OCI-LY1 (cell line): ENCODE data around the gene DBNDD1.

Source experiments
- H2AFZ ChIP-seq: fragments of 200-600 bp; sonication (generic), shearing (Covaris generic); 2 replicates; pipeline ENCODE4 v1.6.0; 2014; ENCODE audit warnings: antibody characterized with exemption, mild to moderate bottlenecking, low read length
- H3F3A ChIP-seq: fragments of 200-600 bp; sonication (generic), shearing (Covaris generic); 2 replicates; pipeline ENCODE4 v1.6.0; 2014; ENCODE audit warnings: mild to moderate bottlenecking, antibody characterized with exemption, low read length, moderate library complexity; ENCODE audit not compliant: insufficient read depth
- H3K27ac ChIP-seq: fragments of 200-600 bp; sonication (generic); 2 replicates; pipeline ENCODE4 v1.5.1; 2014; ENCODE audit warnings: low read length, mixed run types, mild to moderate bottlenecking, low read depth; ENCODE audit not compliant: poor library complexity, severe bottlenecking
- H3K27me3 ChIP-seq: fragments of 200-600 bp; sonication (generic); 2 replicates; pipeline ENCODE4 v1.6.0; 2014; ENCODE audit warnings: antibody characterized with exemption, mild to moderate bottlenecking, low read length, moderate library complexity; ENCODE audit not compliant: insufficient read depth
- H3K36me3 ChIP-seq: fragments of 200-600 bp; sonication (generic); 2 replicates; pipeline ENCODE4 v1.6.1; 2014; ENCODE audit warnings: mild to moderate bottlenecking, antibody characterized with exemption, low read length, moderate library complexity, mixed read lengths; ENCODE audit not compliant: insufficient read depth
- H3K4me1 ChIP-seq: fragments of 200-600 bp; sonication (generic); 2 replicates; pipeline ENCODE4 v1.5.1; 2014; ENCODE audit warnings: mild to moderate bottlenecking, low read length, moderate library complexity; ENCODE audit not compliant: insufficient read depth, severe bottlenecking
- H3K4me2 ChIP-seq: fragments of 200-600 bp; sonication (generic), shearing (Covaris generic); 2 replicates; pipeline ENCODE4 v1.6.1; 2014; ENCODE audit warnings: low read length
- H3K4me3 ChIP-seq: fragments of 200-600 bp; sonication (generic); 2 replicates; pipeline ENCODE4 v1.5.1; 2014; ENCODE audit warnings: low read length, low read depth, mild to moderate bottlenecking, mixed read lengths; ENCODE audit not compliant: poor library complexity, severe bottlenecking
- H3K79me2 ChIP-seq: fragments of 200-600 bp; shearing (Covaris generic); 2 replicates; pipeline ENCODE4 v1.6.1; 2016; ENCODE audit warnings: mixed run types, low read length, mixed read lengths; ENCODE audit not compliant: insufficient read depth
- H3K9ac ChIP-seq: fragments of 200-600 bp; sonication (generic), shearing (Covaris generic); 2 replicates; pipeline ENCODE4 v1.6.1; 2014; ENCODE audit warnings: mild to moderate bottlenecking, low read length, mixed read lengths
- H3K9me2 ChIP-seq: fragments of 200-600 bp; sonication (generic), shearing (Covaris generic); 2 replicates; pipeline ENCODE4 v1.6.1; 2014; ENCODE audit warnings: low read depth, mild to moderate bottlenecking, low read length, mixed read lengths
- H3K9me3 ChIP-seq: fragments of 200-600 bp; shearing (Covaris generic); 2 replicates; pipeline ENCODE4 v1.6.1; 2014; ENCODE audit warnings: low read length, mixed read lengths
- H4K20me1 ChIP-seq: fragments of 200-600 bp; sonication (generic), shearing (Covaris generic); 2 replicates; pipeline ENCODE4 v1.6.0; 2016; ENCODE audit warnings: mild to moderate bottlenecking, low read length; ENCODE audit not compliant: insufficient read depth
- EZH2 ChIP-seq: fragments of 200-600 bp; sonication (generic), shearing (Covaris generic); IDR thresholded peaks from 2 replicates; pipeline ENCODE4 v1.8.0; 2017; ENCODE audit warnings: borderline replicate concordance, mixed run types, mild to moderate bottlenecking, antibody characterized with exemption, low read length, moderate library complexity, mixed read lengths
- TF ChIP-seq, protein P1 (sequence below): fragments of 200-600 bp; sonication (generic), shearing (Covaris generic); IDR thresholded peaks from 2 replicates; pipeline ENCODE4 v1.5.1; 2017; ENCODE audit warnings: mild to moderate bottlenecking, antibody characterized with exemption, low read length, moderate library complexity, mixed read lengths

DBNDD1 gene

DNA sequence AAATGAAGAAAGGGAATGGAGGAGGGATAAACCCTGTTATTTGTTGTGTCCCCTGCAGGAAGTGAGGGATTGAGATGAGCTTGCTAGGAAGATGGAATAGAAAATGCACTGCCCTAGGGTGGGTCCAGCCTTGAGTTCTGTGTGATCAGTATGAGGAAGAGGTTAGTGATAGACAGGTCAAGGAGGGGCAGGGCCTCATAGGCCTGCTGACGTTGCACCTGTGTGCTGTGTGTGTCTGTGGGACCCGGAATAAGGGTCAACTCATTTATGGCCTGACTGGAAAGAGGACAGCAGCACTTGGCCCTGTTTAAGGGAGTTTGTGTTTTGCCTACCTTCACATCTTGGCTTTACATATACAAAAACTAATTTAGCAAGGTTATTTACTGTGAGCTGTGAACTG, 44.4 kb downstream of the DBNDD1 start:
- Histone ChIP-seq H3K9me2 (no peaks in the 10 kb centered on the region), H3K4me3 (no peak overlapping the region), H4K20me1 (no peaks in the 10 kb centered on the region), H3K4me2 (peak overlapping the region; percentile 90; the same call in 1 of the 2 replicates), H3K27me3 (no peaks in the 10 kb centered on the region), H2AFZ (no peak overlapping the region), H3K36me3 (peaks cover 36% of the 10 kb centered on the region), H3K79me2 (peaks cover 40% of the 10 kb centered on the region), H3F3A (no peaks in the 10 kb centered on the region), H3K27ac (peak overlapping the region; percentile 2), H3K9me3 (peaks cover 2% of the 10 kb centered on the region), H3K4me1 (peaks cover 29% of the 10 kb centered on the region), H3K9ac (no peak overlapping the region)
- no peak for TF ChIP-seq EZH2
- TF ChIP-seq, protein P1, sequence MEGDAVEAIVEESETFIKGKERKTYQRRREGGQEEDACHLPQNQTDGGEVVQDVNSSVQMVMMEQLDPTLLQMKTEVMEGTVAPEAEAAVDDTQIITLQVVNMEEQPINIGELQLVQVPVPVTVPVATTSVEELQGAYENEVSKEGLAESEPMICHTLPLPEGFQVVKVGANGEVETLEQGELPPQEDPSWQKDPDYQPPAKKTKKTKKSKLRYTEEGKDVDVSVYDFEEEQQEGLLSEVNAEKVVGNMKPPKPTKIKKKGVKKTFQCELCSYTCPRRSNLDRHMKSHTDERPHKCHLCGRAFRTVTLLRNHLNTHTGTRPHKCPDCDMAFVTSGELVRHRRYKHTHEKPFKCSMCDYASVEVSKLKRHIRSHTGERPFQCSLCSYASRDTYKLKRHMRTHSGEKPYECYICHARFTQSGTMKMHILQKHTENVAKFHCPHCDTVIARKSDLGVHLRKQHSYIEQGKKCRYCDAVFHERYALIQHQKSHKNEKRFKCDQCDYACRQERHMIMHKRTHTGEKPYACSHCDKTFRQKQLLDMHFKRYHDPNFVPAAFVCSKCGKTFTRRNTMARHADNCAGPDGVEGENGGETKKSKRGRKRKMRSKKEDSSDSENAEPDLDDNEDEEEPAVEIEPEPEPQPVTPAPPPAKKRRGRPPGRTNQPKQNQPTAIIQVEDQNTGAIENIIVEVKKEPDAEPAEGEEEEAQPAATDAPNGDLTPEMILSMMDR = no peak

DNA sequence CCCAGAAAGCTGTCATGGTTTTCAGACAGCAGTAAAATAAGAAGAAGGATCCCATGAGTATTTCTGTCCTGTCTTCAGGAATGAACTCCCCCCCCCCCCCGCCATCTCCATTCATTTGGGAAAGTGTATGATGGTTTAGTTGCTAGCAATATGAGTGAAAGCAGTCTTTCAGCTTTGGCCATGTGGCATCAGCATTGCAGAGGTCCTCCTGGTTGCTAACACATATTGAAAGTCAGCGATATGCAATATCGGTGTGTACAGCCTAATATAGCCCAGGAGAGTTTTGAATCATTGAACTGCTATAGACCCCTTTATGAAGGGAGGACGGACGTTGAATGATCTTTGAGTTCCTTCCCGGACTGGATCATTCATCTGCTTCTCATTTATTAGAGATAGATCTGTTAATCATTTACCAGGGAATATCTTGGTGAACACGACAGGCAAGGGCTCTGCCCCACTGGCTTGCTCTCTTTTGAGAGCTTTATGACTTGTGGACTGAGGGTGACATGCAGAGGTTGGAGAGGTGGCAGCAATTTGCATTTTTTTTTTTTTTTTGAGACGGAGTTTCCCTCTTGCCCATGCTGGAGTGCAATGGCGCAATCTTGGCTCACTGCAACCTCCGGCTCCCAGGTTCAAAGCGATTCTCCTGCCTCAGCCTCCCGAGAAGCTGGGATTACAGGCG, 45.5 kb downstream of the DBNDD1 start:
- H3K4me3 ChIP-seq = peak overlapping the region; percentile 81
- H3K27me3 ChIP-seq = no peaks in the 10 kb centered on the region
- peaks cover 29% of the 10 kb centered on the region for H3K4me1 ChIP-seq
- H4K20me1 ChIP-seq = no peaks in the 10 kb centered on the region
- TF ChIP-seq, protein P1 = no peak; the same call in 1 of the 2 replicates
- no peak for TF ChIP-seq EZH2
- no peak overlapping the region for H2AFZ ChIP-seq
- no peaks in the 10 kb centered on the region for H3K9me2 ChIP-seq
- H3F3A ChIP-seq = no peaks in the 10 kb centered on the region
- peak overlapping the region; percentile 29 for H3K27ac ChIP-seq
- peaks cover 27% of the 10 kb centered on the region for H3K36me3 ChIP-seq
- peak overlapping the region; percentile 90 for H3K4me2 ChIP-seq
- H3K9me3 ChIP-seq = peaks cover 2% of the 10 kb centered on the region
- peak overlapping the region; percentile 79 for H3K9ac ChIP-seq
- peaks cover 40% of the 10 kb centered on the region for H3K79me2 ChIP-seq

DNA sequence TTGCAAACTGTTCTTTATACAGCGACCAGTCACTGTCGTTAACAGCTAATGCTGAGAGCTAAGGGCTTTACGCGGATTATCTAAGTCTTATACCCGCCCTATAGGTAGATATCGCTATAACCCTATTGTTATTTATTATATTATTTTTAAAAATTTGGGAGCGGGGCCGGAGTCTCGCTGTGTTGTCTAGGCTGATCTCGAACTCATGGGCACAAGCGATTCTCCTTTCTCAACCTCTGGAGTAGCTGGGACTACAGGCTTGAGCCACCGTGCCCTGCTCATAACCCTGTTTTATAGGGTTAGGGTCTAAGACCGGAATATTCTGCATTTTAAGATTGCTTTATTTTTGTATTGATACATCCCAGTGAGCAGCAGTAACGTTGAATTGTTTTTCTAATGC, 46.0 kb downstream of the DBNDD1 start:
- peak overlapping the region; percentile 42 for H3K27ac ChIP-seq
- H4K20me1 ChIP-seq = no peaks in the 10 kb centered on the region
- H3K4me3 ChIP-seq = peak overlapping the region; percentile 81
- peaks cover 29% of the 10 kb centered on the region for H3K4me1 ChIP-seq
- H3K4me2 ChIP-seq = peak overlapping the region; percentile 90
- peaks cover 23% of the 10 kb centered on the region for H3K36me3 ChIP-seq
- no peaks in the 10 kb centered on the region for H3K9me2 ChIP-seq
- peaks cover 2% of the 10 kb centered on the region for H3K9me3 ChIP-seq
- no peaks in the 10 kb centered on the region for H3K27me3 ChIP-seq
- peak overlapping the region; percentile 79 for H3K9ac ChIP-seq
- peaks cover 40% of the 10 kb centered on the region for H3K79me2 ChIP-seq
- TF ChIP-seq EZH2 = no peak
- TF ChIP-seq, protein P1 = no peak
- H2AFZ ChIP-seq = no peak overlapping the region
- H3F3A ChIP-seq = no peaks in the 10 kb centered on the region
